ENCODE data around the gene XPNPEP3.
"Not testable (repeated sequence)": the region's sequence is repeated elsewhere in the genome, so short reads cannot be mapped to it uniquely, and the experiment has no call there.

XPNPEP3 gene

GRCh38 chr22:40867109-40867508, 10.2 kb downstream of the XPNPEP3 start:
- DNase-seq (ENCODE audit: extremely low read depth, low read depth): no peak
- TF ChIP-seq, protein P1, sequence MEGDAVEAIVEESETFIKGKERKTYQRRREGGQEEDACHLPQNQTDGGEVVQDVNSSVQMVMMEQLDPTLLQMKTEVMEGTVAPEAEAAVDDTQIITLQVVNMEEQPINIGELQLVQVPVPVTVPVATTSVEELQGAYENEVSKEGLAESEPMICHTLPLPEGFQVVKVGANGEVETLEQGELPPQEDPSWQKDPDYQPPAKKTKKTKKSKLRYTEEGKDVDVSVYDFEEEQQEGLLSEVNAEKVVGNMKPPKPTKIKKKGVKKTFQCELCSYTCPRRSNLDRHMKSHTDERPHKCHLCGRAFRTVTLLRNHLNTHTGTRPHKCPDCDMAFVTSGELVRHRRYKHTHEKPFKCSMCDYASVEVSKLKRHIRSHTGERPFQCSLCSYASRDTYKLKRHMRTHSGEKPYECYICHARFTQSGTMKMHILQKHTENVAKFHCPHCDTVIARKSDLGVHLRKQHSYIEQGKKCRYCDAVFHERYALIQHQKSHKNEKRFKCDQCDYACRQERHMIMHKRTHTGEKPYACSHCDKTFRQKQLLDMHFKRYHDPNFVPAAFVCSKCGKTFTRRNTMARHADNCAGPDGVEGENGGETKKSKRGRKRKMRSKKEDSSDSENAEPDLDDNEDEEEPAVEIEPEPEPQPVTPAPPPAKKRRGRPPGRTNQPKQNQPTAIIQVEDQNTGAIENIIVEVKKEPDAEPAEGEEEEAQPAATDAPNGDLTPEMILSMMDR (IDR thresholded peaks at IDR 0.05; ENCODE audit: low read depth, low read length): no peak

DNA sequence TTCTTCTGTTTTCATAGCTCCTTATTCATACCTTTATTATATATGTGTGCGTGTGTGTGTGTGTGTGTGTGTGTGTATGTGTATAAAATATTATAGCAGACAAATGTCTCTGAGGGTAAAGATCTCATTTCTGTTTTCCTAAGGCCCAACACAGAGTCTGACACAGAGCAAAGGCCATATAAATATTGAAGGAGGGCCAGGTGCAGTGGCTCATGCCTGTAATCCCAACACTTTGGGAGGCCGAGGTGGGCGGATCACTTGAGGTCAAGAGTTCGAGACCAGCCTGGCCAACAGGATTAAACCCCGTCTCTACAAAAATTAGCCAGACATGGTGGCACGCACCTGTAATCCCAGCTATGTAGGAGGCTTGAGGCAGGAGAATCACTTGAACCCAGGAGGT, 11.4 kb downstream of the XPNPEP3 start:
- DNase-seq (ENCODE audit: extremely low read depth, low read depth): not testable (repeated sequence)

DNA sequence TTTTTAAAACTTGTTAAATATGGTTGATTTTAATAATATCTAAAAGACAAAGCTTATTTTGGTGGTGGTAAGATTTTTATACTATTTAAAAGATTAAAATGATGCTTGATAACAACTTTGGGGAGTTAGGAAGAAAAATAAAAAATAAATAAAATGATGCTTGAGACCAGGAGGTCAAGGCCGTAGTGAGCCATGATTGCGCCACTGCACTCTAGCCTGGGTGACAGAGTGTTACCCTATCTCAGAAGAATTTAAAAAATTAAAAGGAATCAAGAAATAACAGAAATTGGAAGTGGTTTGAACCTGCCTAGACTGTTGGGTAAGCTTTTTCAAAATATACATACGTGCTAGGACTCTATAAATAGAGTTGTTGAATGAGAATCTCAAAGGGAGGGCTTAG, 17.1 kb downstream of the XPNPEP3 start:
- TF ChIP-seq, protein P1 (IDR thresholded peaks at IDR 0.05; ENCODE audit: low read depth, low read length): no peak
- no peak for DNase-seq (ENCODE audit: extremely low read depth, low read depth)

GRCh38 chr22:40875111-40875510, 18.2 kb downstream of the XPNPEP3 start:
- TF ChIP-seq, protein P1 (IDR thresholded peaks at IDR 0.05; ENCODE audit: low read depth, low read length): no peak
- no peak for DNase-seq (ENCODE audit: extremely low read depth, low read depth)

DNA sequence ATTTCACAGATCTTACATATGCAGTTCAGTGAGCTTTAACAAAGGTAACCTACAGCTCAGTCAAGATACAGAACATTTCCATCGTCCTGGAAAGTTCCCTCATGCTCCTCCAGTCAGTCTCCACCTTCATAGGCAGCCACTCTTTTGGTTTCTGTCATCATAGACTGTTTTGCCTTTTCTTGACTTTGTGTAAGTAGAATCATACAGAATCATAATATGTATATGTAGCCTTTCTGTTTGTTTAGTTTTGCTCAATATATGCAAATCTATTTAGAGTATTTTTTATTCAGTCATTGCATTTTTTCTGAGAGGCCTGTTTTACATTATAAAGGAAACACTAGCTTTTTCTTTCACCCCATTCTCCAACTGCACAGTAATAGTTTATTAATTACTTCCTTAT, 20.0 kb downstream of the XPNPEP3 start:
- DNase-seq (ENCODE audit: extremely low read depth, low read depth): no peak
- TF ChIP-seq, protein P1 (IDR thresholded peaks at IDR 0.05; ENCODE audit: low read depth, low read length): no peak

DNA sequence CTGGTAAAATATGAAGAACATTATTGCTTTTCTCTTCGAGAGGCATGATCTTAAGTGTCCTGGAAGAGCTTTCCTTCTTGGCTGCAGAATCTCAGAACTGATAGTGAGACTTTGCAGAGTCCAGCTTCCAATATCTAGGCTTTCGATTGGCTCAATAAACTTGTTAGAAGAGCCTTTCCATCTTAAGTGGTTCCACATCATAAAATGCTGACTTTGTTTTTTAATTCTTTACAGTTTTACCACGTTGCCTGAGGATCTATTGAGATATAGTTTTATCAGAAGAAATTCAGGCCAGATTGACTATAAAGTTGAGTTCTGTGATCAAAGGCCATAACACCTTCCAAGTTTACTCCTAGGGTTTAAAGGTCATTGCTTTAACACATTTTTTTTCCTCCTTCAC, 20.5 kb downstream of the XPNPEP3 start:
- TF ChIP-seq, protein P1 (IDR thresholded peaks at IDR 0.05; ENCODE audit: low read depth, low read length): no peak
- no peak for DNase-seq (ENCODE audit: extremely low read depth, low read depth)

GRCh38 chr22:40878922-40879321, 22.0 kb downstream of the XPNPEP3 start:
- TF ChIP-seq, protein P1 (IDR thresholded peaks at IDR 0.05; ENCODE audit: low read depth, low read length): no peak
- no peak for DNase-seq (ENCODE audit: extremely low read depth, low read depth)

DNA sequence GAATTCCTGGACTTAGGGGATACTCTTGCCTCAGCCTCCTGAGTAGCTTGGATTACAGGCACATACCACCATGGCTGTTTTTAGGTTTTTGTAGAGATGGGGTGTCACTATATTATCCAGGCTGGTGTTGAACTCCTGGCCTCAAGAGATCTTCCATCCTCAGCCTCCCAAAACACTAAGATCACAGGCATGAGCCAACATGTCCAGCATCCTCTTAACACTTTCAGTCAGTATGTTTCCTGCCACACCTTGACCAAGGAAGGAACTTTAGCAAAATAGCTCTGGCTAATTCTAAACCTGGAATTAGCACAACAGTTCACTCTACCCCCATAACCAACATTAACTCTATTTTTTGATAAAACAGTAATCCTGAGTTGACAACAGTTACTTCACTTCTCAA, 32.2 kb downstream of the XPNPEP3 start:
- no peak for DNase-seq (ENCODE audit: extremely low read depth, low read depth)
- TF ChIP-seq, protein P1 (IDR thresholded peaks at IDR 0.05; ENCODE audit: low read depth, low read length): no peak

Measured in AG09319 (cell line).